HG02798 (cell line): ENCODE data around the gene POLD1.

Source experiments
- ATAC-seq: cut with Tn5 transposase; IDR thresholded peaks from one replicate; pipeline ENCODE4 v1.9.1; 2021; ENCODE audit warnings: mild to moderate bottlenecking; ENCODE audit not compliant: unreplicated experiment, poor library complexity

Gene POLD1

DNA sequence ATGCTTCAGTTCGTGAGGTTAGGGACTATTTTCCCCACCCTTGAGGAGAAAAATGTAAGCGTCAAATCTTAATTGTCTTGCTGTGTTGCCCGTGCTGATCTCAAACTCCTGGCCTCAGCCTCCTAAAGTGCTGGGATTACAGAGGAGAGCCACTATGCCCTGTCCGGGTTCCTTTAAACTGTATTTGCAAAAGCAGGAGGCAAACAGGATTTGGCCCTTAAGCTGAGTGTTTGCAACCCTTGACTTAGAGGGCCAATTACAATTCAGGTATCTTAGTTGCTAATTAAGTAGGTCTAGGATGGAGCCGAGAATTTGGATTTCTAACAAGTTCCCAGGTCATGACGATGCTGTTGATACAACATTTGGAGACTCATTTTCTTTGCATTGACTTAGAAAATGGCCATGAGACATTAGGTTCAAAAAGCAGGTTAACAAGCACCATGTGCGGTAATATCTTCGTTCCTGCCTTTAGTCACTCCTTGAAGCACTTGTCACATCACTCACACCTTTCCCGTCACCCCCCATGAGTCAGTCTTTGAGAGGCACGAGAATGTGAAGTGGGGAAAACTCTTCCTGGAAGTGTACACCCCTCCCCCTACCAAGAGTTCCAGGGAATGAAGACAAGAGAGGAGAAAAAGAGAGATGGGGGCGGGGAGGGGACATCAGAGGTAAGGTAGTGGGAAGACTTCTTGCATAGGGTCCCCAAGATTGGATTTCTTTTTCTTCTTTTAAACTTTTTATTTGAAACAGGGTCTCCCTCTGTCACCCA lies 21.3 kb upstream of the POLD1 start:
- no peak for ATAC-seq

DNA sequence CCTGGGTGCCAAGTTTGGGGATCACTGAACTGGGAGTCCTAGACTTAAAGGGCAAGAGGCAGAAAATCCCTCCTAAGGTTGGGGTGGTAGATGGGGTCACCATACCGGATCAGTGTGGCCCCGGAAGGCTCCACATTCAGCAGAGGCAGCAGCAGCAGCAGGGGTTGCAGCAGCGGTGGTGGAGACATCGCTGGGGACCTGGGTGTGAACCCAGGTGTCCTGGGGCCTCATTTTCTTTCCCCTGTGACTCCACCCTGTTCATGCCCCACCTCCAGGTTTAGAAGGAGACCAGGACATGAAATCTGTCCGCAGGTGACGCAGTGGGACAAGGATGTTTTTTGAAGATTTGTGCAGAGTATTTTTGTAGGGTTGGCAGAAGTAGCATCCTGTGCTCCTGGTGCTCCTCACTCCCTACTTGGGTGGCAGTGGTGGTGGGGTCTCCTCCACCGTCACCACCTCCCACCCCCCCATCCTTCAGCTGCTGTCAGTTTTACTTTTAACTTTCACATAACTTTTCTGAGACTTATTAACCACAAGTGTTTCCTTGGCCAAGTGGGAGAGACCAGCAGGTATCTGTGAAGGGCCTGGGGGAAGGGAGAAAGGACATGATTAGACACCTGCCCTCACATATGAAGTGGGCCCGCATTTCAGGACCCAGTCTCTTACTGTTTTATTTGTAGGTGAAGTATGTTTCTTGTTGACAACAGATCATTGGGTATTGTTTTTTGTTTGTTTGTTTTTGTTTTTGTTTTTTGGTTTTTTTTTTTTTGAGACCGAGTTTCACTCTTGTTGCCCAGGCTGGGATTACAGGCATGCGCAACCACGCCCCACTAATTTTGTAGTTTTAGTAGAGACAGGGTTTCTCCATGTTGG lies 18.5 kb upstream of the POLD1 start, which contains the start of gene NAPSA:
Gene NAPSA (minus strand): TSS at position 206 of the 873 bp plus-strand sequence. CDS start 18 bp downstream, at position 188.
- no peak for ATAC-seq

DNA sequence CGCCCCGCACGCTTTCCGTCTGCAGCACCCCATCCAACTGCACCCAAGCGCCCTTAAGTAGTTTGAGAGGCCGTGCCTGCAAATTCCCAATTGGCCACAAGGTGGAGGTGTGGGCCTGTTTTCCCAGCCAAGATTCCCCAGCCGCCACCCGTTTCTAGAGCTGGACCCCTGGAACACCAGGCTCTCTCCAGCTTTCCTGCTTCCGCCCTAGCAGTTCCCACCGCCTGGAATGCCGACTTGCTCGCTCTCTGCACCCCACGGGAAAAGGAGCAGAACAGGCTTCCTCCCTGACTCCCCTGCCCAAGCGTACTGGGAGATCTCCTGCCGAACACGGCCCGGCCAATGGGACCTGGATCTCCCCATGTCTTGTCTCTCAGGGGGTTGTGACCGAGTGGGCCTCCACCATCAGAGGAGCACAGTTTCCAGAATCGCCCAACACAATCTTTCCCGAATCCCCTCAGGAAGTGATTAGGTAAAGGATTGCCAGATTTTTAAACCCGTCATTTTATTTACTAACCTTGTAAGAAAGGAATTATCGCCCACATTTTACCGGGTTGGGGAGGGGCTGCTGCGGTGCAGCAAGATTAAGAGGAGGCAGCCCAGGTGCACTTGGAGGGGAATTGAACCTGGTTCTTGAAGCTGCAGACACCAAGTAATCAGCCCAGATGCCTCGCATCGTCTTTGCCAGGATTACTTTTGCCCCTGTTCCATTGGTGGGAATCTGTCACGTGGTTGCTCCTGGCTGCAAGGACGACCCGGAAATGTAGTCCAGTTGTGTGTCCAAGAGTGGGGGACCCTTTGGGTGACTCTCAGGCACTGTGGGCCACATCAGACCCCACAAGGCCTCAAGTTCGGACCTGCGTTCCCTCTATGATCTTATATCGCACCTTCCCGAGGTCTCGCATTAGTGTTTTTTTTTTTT lies 15.2 kb upstream of the POLD1 start:
- peak; percentile 66 for ATAC-seq

DNA sequence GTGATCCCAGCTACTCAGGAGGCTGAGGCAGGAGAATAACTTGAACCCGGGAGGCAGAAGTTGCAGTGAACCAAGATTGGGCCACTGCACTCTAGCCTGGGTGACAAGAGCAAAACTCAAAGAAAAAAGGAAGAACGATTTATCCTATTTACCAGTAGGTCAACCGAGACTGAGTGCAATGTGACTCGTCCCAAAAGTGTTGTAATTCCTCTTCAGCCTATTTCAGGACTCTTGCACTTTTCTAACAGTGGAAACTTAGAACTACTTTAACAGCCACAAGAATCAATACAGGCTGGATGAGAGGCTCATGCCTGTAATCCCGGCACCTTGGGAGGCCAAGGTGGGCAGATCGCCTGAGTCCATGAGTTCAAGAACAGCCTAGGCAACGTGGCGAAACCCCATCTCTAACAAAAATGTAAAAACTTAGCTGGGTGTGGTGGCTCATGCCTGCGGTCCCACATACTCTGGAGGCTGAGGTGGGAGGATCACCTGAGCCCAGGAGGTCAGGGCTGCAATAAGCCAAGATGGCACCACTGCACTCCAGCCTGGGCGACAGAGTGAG lies 12.2 kb upstream of the POLD1 start:
- no peak for ATAC-seq

DNA sequence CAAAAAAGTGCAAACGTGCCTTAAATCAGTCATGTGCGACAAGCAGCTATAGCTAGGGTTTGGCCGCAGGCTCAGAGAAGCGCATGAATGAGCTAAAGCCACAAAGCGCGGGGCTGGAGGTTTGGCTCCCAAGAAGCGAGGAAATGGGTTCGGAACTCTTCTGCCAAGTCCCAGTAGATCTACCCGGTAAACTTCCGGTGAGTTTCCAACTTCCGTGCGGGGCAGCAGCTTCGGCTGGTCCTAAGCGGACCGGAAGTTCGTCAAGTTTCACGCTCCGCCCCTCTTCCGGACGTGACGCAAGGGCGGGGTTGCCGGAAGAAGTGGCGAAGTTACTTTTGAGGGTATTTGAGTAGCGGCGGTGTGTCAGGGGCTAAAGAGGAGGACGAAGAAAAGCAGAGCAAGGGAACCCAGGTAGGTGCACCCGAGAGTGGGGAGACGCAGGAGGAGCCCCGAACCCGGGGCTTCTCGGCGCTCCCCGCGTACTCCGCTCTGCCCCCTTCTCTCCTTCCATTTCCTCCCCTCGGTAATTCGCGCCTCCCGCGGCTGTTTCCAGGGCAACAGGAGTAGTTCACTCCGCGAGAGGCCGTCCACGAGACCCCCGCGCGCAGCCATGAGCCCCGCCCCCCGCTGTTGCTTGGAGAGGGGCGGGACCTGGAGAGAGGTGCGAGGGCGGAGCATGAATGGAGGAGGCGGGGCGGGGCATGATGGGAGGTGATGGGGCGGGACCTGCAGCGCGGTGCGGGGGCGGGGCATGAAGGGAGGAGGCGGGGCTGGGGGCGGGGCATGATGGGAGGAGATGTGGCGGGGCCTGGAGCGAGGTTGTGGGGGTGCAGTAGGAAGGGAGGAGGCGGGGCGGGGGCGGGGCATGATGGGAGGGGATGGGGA lies 7.7 kb upstream of the POLD1 start, which contains the start of gene NR1H2:
Gene NR1H2 (plus strand): TSS at position 292 of the 885 bp plus-strand sequence. CDS start 1,149 bp downstream, outside the sequence.
- peak; percentile 92 for ATAC-seq

DNA sequence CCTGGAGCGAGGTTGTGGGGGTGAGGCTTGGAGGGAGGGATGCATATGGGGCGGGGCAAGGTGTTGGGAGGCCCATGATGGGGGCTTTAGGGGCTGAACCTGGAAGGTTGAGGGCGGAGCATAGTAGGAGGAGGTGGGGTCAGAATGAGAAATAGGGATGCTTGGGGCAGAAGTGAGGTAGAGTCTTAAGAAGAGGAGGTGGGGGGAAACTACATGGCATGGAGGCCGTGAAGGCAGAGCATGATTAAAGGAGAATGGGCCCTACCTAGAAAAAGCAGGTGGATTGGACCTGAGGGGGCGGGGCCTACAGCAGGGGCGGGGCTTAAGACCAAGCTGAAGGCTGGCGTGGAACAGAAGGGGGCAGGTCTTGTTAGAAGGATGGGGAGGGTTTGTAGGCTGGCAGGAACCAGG lies 7.1 kb upstream of the POLD1 start:
- ATAC-seq = peak; percentile 10

DNA sequence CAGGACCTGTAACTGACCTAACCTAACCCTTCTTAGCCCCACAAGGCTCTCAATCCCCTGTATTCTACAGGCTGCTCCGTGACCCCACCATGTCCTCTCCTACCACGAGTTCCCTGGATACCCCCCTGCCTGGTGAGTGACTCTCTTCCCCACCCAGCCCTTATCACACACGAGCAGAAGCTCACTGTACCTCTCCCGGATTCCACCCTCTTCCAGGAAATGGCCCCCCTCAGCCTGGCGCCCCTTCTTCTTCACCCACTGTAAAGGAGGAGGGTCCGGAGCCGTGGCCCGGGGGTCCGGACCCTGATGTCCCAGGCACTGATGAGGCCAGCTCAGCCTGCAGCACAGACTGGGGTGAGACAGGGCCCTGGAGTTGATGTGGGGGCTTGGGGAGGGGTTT lies 6.6 kb upstream of the POLD1 start:
- no peak for ATAC-seq

DNA sequence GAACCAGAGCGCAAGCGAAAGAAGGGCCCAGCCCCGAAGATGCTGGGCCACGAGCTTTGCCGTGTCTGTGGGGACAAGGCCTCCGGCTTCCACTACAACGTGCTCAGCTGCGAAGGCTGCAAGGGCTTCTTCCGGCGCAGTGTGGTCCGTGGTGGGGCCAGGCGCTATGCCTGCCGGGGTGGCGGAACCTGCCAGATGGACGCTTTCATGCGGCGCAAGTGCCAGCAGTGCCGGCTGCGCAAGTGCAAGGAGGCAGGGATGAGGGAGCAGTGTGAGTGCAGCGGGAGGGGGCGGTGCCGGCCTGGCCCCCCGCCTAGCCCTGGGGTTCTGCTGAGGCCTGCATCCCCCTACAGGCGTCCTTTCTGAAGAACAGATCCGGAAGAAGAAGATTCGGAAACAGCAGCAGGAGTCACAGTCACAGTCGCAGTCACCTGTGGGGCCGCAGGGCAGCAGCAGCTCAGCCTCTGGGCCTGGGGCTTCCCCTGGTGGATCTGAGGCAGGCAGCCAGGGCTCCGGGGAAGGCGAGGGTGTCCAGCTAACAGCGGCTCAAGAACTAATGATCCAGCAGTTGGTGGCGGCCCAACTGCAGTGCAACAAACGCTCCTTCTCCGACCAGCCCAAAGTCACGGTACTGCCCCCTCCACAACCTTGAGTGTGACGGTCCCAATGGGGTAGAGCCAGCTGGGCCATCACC lies 5.8 kb upstream of the POLD1 start:
- no peak for ATAC-seq

DNA sequence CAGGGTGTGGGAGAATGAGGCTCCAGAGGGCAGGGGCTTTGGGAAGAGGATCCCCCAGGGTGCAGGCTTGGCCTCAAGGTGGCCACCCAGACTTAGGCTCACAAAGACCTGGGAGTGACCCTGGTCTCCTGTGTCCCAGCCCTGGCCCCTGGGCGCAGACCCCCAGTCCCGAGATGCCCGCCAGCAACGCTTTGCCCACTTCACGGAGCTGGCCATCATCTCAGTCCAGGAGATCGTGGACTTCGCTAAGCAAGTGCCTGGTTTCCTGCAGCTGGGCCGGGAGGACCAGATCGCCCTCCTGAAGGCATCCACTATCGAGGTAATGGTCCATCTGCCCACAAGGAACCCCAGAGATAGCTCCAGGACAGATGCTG lies 5.3 kb upstream of the POLD1 start:
- no peak for ATAC-seq

DNA sequence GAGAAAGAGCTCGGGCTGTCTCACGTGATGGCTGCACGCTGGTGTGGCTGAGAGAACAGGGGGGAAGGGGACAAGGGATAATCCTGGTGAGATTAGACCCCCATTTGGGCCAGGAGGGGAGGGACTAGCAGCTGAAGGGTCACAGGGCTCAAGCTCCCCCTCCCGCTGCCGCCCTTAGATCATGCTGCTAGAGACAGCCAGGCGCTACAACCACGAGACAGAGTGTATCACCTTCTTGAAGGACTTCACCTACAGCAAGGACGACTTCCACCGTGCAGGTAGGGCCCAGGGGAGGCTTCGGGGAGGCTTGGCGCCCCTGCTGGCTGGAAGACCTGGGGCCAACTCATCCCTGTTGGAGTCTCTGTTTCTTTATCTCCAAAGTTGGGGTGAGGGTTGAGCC lies 4.5 kb upstream of the POLD1 start:
- ATAC-seq = no peak

DNA sequence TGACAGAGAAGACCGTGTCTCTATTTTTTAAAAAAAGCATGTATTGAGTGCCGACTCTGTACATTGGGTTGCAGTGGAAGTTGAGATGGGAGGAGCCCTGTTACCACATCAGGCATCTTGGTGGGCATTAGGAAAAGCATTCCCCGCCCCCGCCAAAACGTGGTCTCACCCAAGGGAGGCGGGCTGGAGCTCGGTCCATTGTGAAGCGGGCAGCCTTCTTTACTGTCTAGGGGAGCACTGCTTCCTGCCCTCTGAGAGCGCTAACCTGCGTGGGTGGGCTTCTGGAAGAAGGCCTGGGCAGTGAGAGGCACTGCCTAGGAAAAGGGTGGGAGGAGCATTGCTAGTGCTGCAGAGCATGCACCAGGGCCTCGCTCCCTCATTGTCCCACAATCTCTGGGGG lies 4.0 kb upstream of the POLD1 start:
- no peak for ATAC-seq

DNA sequence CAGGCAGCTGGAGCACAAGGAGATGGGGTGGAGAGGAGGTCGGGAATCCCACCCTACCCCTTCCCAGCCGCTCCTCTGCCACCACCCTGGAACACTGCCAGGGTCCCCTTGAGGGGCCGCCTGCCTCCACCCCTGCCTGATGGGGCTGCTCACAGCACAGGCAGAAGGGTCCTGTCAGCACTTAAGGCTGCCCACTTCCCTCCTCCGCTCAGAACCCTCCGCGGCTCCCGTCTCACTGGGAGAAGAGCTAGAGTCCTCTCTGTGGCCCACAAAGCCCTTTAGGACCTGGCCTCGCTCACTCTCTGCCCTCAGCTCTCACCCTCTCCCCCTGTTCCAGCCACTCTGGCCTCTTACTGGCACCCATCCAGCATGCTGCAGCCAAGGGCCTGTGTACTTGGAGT lies 3.4 kb upstream of the POLD1 start:
- ATAC-seq = no peak

DNA sequence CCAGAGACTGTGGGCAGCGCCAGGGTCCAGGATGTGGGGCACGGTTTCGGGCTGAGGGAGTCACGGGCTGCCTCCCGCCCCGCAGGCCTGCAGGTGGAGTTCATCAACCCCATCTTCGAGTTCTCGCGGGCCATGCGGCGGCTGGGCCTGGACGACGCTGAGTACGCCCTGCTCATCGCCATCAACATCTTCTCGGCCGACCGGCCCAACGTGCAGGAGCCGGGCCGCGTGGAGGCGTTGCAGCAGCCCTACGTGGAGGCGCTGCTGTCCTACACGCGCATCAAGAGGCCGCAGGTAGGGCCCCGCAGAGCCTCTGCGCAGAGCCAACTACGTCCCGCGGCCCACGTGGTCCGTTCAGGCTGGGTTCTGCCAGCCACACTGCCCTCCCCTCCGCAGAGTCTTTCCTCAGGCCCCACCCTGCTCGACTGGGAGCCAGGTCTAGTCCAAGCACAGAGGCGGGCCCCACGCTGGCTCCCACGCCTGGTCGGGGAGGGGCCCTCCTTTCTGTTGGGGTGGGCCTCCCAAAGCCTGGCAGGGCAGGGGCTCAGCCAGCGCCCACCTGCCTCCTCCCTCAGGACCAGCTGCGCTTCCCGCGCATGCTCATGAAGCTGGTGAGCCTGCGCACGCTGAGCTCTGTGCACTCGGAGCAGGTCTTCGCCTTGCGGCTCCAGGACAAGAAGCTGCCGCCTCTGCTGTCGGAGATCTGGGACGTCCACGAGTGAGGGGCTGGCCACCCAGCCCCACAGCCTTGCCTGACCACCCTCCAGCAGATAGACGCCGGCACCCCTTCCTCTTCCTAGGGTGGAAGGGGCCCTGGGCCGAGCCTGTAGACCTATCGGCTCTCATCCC lies 2.0 kb upstream of the POLD1 start:
- ATAC-seq = no peak

DNA sequence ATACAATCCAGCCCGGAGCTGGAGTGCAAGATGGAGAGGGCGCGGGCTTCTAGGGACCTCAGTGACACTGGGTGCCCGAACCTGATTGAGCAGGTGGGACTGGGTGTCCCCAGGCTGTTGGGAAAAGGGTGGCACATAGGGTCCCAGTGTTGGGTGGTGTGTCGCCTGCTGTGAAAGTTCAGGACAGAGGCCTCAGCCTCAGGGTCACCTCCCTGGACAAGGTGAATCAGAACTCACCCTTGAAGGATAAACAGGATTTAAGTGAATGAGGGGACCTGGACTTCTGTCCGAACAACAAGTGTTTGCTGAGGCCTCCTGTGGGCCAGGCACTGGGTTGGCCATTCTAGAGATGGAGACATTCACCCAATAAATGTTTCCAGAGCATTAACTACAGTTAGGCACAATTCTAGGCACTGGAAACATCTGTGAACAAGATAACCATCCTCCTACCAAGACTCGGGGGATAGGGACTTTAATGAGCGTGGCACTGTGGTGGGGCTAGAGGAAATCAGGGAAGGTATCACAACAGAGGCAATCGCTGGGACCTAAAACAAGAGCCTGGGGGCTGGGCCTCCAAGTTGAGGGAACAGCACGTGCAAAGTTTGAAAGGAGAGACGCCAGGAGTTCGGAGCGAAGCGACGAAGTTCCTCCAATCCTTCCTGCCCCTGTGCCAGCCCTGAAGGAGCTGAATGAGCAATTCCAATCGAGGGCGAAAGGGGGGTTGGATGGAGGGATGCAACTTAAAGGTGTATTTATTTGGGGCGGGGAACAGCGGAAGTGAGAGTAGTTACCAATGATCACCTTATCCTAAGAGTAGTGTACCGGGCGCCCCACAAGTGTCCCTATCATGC lies 921 bp upstream of the POLD1 start:
- no peak for ATAC-seq

DNA sequence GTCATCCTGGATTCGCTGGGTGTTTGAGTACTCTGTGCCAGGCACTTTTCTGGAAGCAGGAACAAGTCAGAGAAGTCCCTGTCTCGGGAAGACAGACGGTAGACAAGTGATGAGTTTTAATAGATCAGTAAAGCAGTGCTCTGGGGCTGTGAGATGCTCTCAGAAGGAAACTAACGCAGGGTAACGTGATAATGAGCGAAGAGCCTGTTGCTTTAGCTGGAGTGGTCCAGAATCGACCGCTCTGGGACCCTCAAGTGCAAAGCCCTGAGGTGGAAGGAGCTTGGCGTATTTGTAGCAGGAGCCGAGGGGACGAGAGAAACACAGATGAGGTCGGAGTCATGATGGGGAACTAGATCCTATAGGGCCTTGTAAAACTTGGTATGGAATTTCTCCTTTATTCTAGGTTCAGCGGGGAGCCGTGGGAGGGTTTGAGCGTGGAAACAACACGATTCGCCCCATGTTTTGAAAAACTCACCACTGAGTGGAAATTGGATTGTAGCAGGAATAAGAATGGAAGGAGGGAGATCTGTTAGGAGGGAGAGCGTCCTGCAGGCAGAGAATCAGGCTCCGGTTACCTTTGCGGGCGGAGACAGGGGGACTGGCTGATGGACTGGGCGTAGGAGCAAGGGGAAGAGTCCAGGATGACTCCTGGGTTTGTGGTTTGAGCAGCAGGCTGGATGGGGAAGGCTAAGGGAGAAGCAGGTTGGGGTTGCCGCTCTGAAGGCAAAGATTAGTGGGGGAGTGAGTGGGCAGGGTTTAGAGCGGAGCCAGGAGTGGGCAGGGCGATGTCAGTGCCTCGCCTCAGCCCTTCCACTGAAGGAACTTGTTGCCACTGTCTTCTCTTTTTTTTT lies 763 bp downstream of the POLD1 start:
- ATAC-seq = no peak
